T-helper 1 cell treated with Interleukin-12 subunit alpha and Interleukin-12 subunit beta and Interleukin-4 antibody, amounts not matched to agents 30 ng/mL and 1 ng/mL, for 36 hours (primary cell): ENCODE results near the gene PCSK9. TPM values are rescaled to one million over a fixed set of nuclear protein-coding genes. Genes with fewer than 3 reads are reported as not detected.

Experiments used
- intact Hi-C: fragments of 100-400 bp; cut with micrococcal nuclease; formaldehyde crosslinking; loops from one replicate; pipeline ENCODE4 v1.15.1; 2024
- total RNA-seq: library from RNA; stranded (reverse); gene quantifications from 2 replicates; pipeline ENCODE4 v1.2.3, GENCODE V29; 2022

The PCSK9 gene
- total RNA-seq, 1 donor from 2014 or later = not detected

DNA sequence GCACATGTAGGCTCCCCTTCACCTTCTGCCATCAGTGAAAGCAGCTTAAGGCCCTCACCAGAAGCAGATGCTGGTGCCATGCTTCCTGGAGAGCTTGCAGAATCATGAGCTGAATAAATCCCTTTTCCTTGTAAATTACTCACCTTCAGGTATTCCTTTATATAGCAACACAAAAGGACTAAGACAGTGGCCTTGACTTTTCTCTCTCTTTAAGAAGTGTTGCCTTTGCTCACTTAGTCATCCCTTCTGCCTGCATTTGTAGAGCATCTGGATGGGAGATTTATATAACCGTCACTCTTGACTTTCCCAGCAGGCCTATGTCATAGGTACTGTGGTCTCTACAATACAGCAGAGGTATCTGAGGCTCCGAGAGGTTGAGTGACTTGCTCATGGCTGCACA lies 3.7 kb downstream of the PCSK9 start:
- intact Hi-C loops = no loop called here

DNA sequence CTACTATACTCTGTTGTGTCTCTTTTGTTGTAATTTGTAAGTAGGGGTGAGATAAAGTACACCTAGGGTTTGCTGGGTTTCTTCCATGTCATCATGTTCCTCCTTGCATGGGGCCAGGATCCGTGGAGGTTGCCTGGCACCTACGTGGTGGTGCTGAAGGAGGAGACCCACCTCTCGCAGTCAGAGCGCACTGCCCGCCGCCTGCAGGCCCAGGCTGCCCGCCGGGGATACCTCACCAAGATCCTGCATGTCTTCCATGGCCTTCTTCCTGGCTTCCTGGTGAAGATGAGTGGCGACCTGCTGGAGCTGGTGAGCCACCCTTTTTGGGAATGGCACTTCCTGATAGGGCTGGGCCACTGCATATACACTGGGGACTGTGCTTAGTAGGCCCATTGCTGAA lies 4.4 kb downstream of the PCSK9 start:
- intact Hi-C loops = no loop called here

DNA sequence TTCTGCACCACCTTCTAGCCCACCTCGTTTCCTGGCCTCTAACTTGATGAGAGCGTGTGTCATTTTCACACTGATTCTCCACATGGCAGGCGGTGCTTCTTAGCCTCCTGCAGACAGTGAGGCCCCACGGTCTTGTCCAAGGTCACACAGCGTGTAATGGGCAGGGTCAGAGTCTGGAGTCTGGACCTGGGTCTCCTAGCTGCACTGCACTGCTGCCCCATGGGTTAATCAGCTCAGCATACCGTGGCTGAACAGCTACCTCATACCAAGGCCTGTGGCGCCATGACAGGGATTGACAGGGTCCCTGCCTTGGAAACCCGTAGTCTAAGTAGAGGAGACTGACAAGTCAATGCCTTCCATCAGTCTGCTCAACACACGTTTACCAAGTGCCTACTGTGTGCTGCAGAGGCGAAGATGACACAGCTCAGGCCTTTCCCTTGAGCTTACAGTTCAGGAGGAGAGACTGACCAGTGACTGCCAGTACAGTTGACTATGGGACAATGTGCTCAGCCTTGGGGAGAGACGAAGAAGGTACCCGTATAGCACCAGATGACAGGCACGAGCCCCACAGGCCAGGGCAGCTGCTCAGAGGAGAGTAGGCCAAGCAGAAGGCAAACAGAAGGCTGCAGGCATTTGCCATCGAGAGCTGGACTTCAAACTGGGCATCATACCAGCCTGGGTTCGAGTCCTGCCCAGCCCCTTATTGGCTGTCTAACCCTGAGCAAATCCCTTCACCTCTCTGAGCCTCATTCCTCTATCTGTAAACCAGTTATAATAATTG lies 5.5 kb downstream of the PCSK9 start:
- intact Hi-C loops = no loop called here

DNA sequence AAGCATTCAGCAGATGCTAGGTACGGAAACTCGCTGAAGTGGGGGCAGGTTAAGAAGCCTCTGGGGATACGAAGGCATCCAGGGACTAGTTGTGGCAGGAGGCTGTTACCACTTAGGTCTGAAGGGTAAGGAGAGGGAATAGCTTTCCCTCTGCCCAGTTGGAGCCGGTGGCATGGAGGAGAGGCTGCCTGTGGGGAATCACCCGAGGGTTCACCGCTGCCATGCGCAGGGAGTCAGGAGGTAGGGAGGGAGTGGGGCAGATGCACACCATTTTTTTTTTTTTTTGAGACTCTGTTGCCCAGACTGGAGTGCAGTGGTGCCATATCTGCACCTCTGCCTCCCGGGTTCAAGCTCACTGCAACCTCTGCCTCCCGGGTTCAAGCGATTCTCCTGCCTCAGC lies 6.1 kb downstream of the PCSK9 start:
- intact Hi-C loops = no loop called here

DNA sequence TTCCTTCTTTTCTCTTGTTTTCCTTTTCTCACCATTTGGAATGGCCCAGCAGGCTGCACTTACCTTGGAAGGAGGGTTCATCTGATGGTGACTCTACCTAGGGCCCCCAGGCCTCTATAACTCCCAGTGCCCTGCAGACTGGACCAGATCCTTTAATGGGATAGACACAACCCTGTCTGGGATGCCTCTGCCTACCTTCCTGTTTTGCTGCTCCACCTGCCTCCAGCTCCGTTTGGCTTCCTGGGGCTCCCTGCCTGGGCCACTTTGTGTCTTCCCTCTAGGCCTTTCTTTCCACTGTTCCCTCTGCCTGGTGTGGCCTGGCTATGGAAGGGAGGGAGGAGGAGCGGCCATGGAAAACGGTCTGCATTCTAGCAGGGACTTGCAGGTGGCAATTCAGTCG lies 7.5 kb downstream of the PCSK9 start:
- intact Hi-C loops = no loop called here

DNA sequence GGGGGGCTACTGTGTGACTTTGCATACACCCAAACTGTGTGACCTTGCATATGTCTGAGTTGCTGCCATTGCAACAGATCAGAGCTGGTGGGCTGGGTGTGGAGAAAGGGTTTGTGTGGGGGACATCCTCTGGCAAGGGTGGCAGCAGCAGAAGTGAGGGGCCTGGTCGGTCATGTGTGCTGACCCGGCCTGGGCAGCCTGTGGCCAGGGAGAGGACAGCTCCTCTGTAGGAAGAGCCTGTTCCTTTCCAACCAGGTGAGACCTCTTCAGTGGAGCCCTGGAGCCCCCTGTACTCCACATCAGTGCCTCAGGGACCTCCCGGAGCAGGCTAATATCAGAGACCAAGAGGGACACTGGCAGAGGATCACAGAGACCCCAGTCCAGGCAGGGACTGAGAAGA lies 8.3 kb downstream of the PCSK9 start:
- intact Hi-C loops = no loop called here

DNA sequence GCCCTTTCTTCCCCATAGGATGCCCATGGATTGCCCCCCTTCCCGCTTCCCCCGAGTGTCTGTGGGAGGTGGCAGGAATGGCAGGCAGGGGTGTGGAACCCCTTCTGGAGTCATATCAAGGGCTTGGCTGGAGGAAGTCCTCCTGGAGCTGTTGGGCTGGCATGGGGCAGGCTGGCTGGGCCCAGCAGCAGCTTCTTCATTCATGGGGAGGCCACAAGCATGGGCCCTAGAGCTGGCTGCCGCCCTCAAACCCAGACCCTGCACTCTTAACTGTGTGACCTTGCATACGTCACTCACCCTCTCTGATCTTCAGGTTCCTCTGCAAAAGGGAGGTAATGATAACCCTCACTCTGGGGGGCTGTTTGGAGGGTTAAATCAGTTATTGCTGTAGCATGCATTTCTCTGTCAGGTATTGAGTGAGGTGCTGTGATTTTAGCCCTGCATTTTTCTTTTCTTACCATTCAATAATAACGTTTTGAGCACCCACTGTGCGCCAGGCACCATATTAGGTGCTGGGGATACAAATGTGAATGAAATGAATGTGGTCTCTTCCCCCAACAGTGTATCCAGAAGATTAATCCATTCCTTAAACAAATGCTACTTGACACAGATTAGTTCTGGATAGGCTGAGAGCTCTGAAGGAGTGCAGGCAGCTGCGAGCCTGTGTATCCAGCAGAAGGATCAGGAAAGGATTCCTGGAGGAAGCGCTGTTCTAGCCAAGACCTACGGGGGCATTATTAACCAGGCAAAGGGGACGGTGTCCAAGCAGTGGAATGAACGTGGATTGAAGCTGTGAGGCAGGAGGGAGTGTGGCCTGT lies 9.3 kb downstream of the PCSK9 start:
- intact Hi-C loops = no loop called here

DNA sequence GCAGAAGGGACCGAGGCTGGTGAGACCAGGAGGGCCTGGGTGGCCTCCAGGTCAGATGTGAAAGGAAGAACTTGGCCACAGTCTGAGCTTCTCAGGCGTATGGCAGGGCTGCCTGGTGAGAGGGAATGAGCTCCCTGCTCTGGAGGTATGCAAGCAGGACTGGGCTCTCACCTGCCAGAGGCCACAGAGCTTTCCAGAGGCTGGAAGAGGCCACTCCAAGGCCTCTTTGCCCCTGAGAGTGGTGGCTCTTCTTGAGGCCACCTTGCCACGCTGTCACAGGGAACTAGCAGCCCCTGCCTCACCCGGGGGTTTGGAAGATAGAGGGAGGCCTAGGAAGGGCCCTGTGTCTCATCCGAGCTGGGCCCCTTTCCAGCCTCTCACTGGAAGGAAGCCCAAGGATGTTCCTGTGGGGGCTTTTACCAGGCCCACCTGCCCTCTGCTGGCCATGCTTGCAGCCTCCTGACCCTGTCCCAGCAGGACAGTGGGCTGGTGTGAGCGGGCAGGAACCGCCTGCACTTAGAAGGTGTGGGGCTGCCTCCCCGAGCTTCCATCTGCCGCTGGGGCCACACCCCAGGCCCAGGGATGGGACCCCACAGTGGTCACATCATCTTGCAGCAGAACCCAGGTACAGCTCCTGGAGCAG lies 10.0 kb downstream of the PCSK9 start:
- intact Hi-C loops = no loop called here

DNA sequence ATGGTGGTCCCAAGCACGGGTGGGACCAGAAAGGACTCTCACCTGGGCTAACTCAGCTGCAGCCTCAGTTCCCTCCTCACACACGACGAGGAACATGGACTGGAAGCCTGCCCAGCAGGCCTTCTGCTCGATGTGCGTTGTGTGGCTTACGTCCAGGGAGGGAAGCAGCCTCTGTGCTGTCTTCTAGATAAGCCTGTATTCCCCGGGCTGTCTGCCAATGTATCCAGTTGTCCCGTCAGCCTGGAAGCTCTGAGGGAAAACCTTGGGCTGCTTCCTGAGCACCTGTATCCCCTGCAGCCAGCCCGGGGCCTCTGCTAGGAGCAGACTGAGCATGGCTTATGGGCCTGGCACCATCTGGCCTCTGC lies 10.5 kb downstream of the PCSK9 start:
- intact Hi-C loops = no loop called here

DNA sequence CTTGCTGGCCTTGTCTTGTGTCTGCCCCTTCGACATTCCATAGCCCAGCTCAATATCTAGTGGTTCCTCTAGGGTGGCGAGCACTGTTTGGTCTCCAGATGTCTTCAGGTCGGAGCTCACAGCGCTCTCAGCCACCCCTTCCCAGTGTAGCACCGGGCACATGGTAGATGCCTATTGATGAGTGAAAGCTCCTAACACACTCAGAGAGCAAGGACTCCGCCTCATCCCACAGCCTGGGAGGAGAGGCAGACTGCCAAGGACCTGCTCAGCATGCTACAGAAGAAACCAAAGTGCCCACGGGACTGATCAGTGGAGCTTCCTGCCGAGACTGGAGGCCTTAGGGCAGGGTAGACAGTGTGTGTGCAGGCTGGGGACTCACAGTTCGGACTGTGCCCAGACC lies 10.9 kb downstream of the PCSK9 start:
- intact Hi-C loops = no loop called here

DNA sequence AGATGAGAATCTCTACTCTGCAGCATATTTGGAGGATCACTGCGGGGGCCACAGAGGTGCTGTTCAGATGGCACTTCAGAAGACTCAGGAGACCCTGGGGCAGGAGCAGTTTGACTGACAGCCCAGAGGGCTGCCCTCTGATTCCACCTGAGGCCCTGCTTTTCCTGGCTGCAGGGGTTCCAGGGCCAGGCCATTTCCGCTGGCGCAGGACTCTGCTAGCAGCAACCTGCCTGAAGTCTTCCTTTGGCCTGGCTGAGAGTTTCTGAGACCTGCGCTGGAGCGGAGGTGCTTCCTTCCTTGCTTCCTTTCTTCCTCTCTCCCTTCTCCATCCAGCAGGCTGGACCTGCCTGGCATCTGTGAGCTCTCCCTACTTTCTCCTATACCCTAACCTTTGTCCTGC lies 11.8 kb downstream of the PCSK9 start:
- intact Hi-C loops = no loop called here

DNA sequence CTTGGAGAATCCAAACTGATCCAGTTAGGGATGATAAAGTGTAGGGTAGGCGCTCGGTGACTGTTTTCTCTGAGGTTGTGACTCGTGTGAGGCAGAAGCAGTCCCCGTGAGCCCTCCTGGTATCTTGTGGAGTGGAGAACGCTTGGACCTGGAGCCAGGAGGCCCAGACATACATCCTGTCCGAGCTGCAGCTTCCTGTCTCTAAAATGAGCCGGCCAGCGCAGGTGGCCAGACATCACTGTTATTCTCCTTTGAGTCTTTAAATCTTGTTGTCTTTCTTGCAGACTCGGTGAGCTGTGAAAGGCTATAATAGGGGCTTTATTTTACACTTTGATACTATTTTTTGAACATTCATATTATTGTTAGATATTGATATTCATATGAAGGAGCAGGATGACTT lies 12.3 kb downstream of the PCSK9 start:
- intact Hi-C loops = no loop called here

DNA sequence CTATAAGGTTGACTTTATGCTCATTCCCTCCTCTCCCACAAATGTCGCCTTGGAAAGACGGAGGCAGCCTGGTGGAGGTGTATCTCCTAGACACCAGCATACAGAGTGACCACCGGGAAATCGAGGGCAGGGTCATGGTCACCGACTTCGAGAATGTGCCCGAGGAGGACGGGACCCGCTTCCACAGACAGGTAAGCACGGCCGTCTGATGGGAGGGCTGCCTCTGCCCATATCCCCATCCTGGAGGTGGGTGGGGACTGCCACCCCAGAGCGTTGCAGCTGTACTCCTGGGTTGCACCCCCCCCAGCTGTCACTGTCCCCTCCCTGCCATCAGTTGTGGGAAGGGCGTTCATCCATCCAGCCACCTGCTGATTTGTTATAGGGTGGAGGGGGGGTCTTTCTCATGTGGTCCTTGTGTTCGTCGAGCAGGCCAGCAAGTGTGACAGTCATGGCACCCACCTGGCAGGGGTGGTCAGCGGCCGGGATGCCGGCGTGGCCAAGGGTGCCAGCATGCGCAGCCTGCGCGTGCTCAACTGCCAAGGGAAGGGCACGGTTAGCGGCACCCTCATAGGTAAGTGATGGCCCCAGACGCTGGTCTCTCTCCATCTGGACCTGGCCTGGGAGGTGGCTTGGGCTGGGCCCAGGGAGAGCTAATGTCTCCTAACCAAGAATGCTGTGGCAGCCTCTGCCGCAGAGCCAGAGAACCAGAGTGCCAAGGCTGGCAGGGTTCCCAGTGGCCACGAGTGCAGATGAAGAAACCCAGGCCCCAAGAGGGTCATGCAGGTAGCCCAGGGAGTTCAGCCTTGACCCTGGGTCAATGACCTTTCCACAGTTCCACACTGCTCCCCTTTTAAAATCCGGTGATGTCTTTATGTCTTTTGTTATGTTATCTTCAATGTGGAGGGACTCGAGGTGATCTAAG lies 13.1 kb downstream of the PCSK9 start:
- intact Hi-C loops = no loop called here

DNA sequence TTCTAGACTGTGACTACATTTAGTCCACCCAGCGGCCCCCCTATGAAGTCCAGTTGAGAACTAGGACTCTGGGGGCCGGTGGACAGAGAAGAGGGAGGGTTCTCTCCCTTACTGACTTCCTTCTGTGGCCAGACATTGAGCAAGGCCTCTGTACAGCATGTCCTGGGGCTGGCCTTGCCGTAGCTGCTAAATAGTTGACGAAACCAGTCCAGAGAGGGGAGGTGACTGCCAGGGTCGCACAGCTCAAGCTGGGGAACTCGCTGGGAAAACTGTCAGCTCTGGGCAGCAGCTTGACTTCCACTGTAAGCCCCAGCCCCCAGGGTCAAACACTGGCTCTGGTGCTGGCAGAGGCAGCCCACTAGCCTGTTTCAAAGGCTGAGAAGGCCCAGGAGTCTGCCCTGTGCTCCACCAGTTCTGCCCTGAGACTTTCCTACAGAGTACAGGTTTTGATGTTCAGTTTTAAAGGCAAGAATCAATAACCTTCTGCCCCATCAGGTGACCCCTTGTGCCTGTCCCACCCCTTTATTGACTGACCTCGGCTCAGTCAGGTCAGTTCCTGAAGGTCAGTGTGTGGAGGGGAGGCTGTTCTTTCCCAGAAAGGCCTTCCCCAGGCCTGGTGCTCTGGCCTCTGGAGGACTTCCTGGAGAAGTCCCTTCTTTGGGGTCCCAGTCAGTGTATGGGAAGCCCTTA lies 14.1 kb downstream of the PCSK9 start:
- intact Hi-C loops = no loop called here

DNA sequence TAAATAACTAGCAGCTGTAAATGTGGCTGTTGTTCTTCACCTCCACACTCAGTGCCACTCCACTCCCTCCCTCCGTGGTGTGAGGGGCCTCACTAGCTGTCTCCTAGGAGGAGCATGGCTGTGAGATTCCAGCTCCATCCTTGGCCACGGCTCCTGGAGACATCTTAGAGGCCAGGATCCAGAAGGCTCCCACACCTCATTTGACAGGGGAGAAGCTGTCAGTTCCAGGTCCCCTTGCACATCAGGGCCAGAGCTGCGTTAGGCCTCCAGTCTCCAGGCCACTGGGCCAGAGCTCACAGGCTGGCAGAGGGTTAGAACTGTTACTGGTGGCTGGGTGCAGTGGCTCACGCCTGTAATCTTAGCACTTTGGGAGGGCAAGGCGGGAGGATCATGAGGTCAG lies 15.0 kb downstream of the PCSK9 start:
- intact Hi-C loops = no loop called here

DNA sequence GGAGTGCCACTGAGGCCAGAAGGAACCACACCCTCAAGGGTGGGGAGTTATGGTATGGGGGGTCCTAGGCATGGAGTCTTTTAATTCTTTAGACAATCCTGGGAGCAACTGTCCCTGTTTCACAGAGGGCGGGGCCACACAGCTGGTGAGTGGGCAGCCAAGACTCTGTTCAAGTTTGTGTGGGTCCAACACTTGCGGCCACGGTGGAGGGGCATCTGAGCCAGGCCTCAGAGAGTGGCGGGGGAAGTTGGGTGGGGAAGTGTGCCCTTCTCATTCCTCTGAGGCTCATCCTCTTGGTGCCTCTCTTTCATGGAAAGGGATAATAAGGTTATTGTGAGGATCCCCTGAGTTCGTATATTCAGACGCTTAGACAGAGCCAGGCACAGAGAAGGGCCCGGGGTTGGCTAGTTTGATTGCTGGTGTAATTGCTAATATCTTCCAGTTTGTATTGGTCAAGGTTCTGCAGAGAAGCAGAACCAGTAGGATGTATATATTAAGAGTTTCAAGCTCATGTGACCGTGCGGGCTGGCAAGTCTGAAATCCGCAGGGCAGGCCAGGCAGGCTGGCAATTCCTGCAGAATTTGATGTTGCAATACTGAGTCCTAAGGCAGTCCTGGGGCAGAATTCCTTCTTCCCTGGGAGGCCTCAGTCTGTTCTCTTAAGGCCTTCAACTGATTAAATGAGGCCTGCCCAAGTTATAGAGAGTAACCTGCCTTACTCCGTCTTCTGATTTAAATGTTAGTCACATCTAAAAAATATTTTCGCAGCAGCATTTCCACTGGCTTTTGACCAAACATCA lies 15.9 kb downstream of the PCSK9 start:
- intact Hi-C loops = no loop called here

DNA sequence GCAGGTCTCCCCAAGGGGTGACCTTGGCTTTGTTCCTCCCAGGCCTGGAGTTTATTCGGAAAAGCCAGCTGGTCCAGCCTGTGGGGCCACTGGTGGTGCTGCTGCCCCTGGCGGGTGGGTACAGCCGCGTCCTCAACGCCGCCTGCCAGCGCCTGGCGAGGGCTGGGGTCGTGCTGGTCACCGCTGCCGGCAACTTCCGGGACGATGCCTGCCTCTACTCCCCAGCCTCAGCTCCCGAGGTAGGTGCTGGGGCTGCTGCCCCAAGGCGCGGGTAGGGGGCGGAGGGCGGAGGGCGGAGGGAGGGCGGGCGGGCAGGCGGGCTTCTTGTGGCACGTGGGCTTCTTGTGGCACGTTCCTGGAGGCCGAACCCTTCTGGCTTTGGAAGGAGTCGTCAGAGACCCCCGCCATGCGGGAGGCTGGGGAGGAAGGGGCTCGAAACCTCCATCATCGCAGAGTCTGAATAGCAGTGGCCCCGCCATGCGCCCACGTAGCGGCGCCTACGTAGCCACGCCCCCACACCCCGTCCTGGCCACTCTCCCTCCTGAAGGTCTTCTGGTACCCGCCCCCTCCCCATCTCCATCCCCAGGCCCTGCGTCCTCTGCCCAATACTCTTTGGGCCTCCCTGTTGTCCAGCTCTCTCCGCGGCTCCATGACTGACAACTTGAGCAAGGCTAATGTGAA lies 16.7 kb downstream of the PCSK9 start:
- intact Hi-C loops = no loop called here

DNA sequence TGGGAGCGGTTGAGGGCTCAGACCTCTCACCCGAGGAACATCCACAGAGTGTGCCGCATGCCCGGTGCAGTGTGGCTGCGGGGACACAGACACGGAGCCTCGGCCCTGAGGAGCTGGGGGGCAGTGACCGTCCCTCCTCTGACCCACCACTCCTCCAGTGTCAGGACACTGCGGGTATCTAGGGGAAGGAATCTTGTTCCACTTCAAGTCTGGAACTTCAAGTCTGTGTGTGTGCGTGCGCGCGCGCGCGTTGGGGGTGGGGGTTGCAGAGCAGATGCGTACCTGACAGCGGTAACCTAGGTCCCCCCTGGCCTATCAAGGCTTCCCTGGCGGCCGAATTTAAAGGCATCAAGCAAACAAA lies 17.3 kb downstream of the PCSK9 start:
- intact Hi-C loops = no loop called here

DNA sequence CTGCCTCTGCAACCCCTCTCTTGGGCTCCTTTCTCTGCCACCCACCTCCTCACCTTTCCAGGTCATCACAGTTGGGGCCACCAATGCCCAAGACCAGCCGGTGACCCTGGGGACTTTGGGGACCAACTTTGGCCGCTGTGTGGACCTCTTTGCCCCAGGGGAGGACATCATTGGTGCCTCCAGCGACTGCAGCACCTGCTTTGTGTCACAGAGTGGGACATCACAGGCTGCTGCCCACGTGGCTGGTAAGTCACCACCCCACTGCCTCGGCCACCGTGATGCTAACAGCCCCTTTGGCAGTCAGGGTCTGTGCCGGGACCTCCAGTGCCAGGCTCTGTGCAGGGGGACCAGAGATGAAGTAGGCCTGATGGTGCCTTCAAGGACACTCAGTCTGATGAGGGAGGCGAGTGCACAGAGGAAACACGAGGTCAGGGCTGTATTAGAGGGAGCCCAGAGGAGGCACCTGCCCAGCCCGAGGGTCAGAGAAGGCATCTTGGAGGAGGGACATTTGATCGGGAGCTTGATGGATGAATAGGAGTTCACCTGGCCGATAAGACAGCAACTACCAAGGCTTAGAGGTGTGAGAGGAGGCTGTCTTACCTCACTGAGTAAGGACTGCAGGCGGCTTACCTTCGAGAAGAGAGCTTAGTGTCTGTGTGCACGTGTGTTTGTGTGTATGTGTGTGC lies 18.1 kb downstream of the PCSK9 start:
- intact Hi-C loops = no loop called here
